GM18951 (cell line): ENCODE data around the gene SLC27A2.
A peak's percentile ranks its signal among the peaks of the same experiment; 100 is the strongest.

Experiments used
- POLR2A ChIP-seq: IDR thresholded peaks from 4 replicates; pipeline ENCODE4 v1.6.1; 2011; ENCODE audit warnings: mild to moderate bottlenecking; ENCODE audit not compliant: insufficient read length, insufficient read depth; ENCODE audit errors: extremely low read depth
- in situ Hi-C: fragments of 300-500 bp; cut with MboI; formaldehyde crosslinking; loops from one replicate; pipeline ENCODE4 v1.12.0; 2022; ENCODE audit warnings: low sequenced_read_pairs, mixed read lengths, inconsistent platforms; ENCODE audit not compliant: unreplicated experiment

The SLC27A2 gene

DNA sequence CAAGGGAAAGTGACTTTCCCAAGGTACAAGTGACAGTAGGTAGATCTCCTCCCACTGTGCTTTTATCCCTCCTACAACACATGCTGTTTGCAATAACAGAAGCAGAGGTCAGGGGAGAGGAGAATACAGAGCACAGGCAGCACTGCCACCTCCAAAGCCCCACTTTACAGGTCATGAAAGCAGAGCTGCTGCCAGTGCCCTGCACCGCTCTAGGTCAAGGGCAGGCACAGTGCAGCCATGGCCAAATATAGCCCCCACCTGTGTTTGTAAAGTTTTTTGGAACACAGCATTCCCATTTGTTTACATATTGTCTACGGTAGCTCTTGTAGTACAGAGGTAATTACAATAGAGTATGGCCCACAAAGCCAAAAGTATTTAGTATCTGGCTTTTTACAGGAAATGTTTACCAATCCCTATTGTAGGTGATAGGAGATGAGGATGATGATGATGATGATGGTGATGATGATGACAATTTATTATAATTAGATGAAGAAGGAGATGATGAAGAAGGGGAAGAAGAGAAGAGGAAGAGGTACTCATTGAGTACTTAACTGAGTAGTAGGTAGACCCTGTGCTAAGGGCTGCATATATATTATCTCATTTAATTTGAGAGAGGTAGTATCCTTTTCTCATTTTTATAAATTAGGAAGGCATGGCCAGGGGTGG lies 63.1 kb downstream of the SLC27A2 start:
- in situ Hi-C loops: no loop called here

DNA sequence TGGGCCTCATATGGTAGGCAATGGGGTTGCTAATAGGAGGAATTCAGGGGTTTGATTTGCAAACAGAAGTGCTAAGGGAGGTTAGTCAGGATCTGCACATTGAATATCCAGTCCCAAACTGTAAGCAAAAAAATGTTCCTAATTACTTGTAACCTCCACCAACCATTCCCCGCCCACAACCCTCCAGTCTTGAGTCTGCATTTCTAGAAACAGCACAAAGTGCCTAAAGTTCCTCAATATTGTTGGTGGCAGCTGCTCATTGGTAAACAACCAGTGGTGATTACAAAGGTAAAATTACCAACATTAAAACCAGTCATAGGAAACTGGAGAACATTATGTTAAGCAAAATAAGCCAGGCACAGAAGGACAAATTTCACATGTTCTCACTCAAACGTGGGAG lies 64.6 kb downstream of the SLC27A2 start:
- in situ Hi-C loops: no loop called here
- no peak for TF ChIP-seq POLR2A

More for the DNA sequence above, 63.1 kb downstream of the SLC27A2 start:
- no peak for TF ChIP-seq POLR2A

DNA sequence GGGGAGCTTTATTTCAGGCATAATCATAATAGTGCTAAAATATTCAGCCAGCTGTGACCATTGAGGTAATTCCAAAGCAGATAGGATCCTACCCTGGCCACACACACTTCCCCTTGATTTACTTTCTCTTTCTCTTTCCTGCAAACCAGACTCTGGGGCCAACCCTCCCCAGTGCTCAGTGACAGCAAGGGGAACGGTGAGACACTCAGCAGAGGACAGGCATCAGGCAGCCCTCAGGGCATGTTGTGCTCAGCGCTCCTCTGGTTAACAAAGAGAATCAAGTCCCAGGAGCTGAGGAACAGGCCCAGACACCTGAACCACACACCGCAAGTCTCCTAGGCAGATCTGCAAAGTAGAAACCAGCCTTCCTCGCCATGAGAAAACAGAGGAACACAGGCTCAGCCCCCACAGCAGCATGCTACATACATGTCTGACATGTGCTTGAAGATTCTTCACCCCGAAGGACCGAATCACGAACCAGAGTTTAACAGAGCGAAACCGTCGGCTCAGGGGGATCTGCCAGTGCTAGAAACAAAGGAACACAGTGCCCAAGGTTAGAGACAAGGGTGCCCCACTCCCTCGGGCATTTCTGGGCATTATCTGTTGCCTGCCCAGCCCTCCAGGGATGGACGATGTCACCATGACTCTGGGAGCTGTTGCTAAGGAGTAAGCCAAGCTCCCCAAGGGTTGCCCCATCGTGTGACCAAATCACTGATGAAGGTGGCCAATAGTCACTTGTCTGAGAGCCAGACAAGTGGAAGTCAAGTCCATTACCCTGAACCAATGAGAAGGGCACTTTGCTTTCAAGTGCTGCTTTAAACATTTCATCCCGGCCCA lies 66.0 kb downstream of the SLC27A2 start:
- peak; percentile 48 for TF ChIP-seq POLR2A
- in situ Hi-C loops: no loop called here

DNA sequence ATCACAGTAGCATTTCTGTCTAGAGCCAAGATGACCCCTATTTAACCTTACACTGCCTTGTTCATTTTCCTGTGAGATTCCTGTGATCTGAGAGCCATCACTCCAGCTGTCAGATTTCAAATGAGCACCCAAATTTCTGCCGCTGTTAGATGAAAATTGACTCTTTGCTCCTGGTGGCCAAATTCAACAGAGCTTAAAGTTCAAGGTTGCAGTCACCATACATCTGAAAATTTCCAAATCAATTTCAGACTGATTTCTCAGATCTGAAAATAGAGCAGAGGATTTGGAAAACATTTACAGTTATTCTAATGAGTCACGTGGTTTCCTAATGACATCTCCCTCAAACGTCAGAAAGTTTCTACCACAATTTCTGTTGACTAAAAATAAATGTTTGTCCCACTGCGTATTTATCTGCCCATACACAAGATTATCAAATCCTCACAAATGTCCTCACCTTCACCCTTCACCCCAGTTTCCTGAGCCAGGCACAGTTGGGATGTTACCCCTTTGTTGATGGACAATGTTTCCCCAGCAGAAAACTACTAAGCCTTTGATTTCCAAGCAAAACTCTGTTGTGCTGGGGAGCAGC lies 67.1 kb downstream of the SLC27A2 start:
- in situ Hi-C loops: no loop called here
- TF ChIP-seq POLR2A: no peak

DNA sequence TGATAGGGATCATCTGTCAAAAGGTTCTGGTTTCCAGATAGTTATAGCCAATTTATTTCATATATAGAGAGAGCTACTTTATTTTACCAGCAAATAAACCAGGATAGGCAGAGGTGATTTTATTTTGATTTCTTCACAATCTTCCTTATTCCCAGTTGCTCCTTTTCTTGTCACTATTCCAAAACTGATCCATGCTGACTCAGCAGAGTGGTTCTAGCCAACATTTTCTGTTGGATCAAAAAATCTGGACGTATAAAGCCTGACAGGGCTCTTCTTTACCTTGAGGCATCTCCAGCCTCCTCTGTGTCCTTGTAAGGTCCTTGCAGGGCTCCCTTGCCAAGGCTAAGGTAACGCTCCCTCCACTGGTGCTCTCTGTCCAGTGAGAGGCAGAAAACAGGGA lies 67.7 kb downstream of the SLC27A2 start:
- no peak for TF ChIP-seq POLR2A
- in situ Hi-C loops: no loop called here

DNA sequence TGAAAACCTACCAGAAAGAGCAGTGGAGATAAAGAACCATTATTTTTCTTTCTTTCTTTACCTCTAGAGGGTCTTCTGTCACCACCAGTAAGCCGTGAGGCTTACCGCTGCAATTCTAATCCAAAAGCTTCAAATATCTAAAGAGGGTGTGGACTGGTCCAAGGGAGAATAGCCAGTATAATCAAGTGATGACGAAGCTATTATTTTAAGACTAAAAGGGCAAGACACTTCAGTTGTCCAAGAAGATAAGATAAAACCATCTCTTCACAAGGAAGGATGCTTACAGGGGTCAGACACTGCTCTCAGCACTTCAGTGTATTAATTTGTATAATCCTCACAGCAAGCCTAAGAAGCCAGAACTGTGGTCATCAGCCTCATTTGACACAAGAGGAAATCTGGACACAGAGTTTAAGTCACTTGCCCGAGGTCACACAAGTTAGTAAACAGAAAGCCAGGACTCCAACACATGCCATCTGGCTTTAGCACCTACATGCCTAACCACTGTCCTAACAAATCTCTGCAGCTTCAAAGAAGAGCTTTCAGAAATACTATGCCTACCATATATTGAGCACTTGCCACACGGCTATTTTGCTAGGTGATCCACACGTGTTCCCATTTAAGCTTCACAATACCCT lies 68.9 kb downstream of the SLC27A2 start:
- in situ Hi-C loops: no loop called here
- TF ChIP-seq POLR2A: no peak

DNA sequence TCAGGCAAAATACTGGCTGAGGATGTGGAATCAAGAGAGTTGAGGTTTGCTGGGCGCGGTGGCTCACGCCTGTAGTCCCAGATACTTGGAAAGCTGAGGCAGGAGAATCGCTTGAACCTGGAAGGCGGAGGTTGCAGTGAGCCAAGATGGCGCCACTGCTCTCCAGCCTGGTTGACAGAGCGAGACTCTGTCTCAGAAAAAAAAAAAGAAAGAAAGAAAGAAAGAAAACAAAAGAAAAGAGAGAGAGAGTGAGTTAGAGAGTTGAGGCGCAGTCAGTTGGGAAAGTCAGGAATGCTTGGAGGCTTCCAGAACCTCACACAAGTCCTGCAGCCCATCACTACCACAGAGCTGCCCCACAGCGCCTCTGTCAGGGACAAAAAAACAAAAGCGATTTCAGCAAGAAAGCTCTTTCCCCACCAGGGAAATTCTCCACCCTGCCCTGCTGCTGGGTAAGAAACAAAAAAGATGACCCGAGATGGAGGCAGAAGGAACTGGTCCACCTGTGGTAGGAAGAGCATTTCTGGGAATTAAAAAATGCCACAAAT lies 69.7 kb downstream of the SLC27A2 start:
- no peak for TF ChIP-seq POLR2A
- in situ Hi-C loops: no loop called here

DNA sequence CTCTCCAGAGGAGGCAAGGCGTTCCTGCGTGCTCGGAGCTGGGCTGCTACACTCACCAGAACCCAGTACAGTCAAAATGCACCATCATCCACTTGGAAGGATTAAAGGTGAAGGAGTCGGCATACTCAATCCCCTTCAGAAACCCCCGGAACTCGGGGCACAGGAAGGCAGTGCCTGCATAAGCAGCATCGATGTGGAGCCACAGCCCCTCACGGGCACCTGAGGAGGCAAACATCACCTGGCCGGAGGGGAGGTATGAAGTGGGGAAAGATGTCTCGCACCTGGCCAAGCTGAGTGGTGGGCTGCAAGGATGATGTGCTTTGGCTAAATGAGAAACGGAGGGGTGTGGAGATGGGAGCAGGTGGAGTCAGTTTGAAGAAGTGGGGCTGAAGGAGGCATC lies 70.6 kb downstream of the SLC27A2 start:
- no peak for TF ChIP-seq POLR2A
- in situ Hi-C loops: no loop called here

DNA sequence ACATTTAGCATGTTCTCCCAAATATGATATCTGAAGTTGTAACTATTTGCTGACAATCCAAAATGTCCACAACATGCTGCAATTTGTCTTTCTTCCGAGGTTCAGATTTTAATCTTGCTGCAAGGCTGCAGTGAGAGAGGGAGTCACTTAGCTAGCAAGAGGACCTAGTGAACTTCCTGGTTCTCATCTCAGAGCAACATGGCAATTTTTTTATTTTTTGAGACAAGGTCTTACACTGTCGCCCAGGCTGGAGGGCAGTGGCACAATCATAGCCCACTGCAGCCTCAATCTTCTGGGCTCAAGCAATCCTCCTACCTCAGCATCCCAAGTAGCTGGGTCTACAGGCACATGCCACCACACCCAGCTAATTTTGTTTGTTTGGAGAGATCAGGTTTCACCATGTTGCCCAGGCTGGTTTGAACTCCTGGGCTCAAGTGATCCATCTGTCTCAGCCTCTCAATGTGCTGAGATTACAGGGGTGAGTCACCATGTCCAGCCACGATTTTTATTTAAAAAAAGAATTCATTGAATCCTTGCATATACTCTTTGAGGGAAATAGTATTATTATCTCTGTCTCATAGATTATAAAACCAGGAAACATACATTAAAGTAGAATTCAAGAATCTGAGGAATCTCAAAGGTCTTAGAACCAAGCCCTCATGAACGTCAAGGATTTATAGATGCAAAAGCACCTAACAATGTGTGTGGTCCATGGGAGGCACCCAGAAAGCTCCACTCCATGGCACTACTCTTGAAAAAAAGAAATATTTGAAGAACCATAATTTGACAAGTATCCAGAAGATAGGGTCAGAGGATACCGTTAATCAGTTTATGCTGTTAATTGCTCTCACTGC lies 74.4 kb downstream of the SLC27A2 start:
- no peak for TF ChIP-seq POLR2A
- in situ Hi-C loops: no loop called here

DNA sequence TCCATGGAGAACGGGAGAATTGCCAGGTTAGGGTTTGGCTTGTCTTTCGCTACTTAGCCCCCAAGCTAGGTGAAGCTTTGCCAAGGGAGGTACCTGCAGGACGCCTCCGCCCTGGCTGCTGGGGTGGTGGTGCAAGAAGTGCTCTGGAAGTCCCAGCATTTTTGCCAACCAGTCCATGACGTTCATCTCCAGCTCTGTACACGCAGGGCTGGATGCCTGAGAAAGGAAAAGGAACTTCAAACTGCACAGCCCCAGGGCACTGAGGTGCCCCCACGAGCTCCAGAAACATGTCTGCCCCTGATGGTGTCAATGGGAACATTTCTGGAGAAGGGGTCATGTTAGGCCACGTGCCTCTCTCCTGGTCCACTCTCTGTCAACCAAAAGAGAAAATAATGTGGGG lies 75.3 kb downstream of the SLC27A2 start:
- in situ Hi-C loops: no loop called here
- TF ChIP-seq POLR2A: no peak

DNA sequence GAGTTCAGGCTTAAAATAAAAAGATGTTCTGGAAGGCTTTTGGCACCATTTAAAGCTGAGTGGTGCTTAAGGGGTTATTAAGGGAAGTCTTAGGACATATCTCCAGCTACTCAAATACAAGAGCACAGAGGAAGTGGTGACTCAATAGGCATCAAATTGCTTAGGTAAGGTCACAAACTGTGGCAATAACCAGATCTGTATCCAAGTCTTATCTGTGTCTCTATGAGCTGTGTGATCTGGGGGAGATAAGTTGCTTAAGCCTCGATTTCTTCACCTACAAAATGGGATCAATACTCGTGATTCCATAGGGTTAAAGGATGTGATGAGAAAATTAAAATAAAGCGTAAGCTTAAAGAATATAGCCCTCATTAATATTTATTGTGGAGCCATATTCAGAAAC lies 75.9 kb downstream of the SLC27A2 start:
- no peak for TF ChIP-seq POLR2A
- in situ Hi-C loops: no loop called here

DNA sequence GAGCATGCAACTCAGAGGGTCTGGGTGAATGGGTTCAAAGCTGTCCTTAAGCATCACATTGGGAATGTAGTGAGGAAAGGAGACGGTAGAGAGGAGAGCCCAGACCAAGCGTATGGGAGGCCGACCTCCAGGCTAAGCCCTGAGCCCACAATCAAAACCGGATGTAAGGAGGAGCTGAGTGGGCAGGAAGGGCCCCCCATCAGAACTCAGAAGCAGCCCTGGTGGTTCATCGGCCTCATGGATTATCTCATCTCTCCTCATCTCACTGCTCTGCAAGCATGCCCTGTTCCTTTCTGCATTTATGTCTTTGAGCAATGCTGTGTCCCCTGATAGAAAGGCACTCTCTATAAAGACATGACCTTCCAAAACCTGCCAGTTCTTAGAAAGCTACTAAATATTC lies 77.3 kb downstream of the SLC27A2 start:
- in situ Hi-C loops: no loop called here
- no peak for TF ChIP-seq POLR2A
